ENCODE data around the gene XIRP1.
A peak's percentile ranks its signal among the peaks of the same experiment; 100 is the strongest.

XIRP1 gene

DNA sequence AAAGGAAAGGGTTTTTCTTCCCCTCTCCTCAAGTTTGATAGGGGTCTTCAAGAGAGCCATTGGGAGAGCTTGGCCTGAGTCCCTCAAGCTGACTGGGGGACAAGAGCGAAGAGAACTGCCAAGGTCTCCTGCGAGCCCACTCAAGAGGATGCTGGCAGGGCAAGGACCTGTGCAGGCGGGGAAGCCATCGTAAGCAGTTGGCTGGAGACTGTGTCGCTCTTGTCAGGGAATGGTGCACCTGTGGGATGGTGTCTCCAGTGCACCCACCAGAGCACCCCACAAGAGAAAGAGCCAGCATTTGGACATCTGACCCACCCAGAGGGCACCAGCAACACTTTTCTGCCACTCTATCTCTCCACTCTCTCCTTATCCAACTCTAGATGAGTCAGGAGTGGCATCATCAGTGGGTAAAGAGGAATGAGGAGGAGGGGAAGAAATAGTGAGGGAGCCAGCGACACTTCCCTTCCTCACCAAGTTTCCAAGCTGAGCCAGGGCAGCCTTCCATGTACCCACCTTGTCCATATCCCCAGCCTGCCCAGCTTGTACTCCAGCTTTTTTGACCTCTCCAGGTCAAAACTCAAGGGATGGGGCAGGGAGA lies 13.6 kb upstream of the XIRP1 start:
- Histone ChIP-seq H3K4me3 (no peak overlapping the region), H3K9me3 (replicated peaks in 1 of 11) (peaks cover 0 to 10% (median 0%) of the 10 kb centered on the region in 11 experiments; a peak in 6 of 22 replicates), H3K27ac (no peak overlapping the region), H3K27me3 (peaks cover 14 to 30% (median 24%) of the 10 kb centered on the region in 11 experiments), H3K9ac (no peak overlapping the region), H4K20me1 (no peaks in the 10 kb centered on the region), H3K4me1 (peaks cover 0 to 48% (median 16%) of the 10 kb centered on the region in 10 experiments; a peak in 14 of 20 replicates), H3K36me3 (no peaks in the 10 kb centered on the region), H3K4me2 (peak overlapping the region in 3 of 11 experiments; percentile 16 to 48 (median 21); a peak in 3 of 22 replicates)
- TF ChIP-seq Cebpa-rat (IDR thresholded peaks at IDR 0.05): no peak

DNA sequence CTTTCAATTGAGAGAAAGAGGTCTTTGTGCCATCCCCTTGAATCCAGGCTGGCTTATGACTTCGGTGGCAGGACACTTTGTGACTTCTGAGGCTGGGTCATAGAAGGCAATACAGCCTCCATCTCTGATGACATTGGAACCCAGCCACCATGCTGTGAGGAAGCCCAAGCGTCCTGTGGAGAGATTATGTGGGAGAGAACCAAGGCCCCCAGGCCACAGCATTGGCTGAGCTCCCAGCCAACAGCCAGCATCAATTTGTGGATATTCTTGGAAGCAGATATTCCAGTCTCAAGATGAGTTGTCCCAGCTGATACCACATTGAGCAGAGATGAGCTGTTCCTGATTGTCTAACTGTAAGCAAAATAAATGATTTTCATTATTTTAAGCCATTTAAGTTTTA lies 12.7 kb upstream of the XIRP1 start:
- Histone ChIP-seq H3K4me2 (no peak overlapping the region), H3K9me3 (replicated peaks in 1 of 11) (peaks cover 0 to 12% (median 0%) of the 10 kb centered on the region in 11 experiments; a peak in 6 of 22 replicates)

DNA sequence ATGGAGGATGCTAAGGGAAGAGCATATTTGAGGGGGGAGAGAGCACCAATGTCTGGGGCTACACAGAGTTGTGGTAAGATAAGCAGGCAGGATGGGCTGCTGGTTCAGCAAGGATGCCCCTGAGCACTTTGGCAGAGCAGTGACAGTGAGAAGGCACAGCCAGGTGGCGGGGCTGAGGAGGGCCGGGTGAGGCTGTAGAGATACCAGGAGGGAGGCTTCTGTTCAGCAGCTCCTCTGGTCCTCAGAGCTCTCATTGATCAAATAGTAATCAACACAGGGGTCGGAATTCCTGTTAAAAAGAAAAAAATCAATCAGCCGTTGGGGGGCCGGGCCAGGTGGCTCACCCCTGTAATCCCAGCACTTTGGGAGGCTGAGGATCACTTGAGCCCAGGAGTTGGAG lies 11.5 kb upstream of the XIRP1 start:
- Histone ChIP-seq H3K36me3 (no peaks in the 10 kb centered on the region), H4K20me1 (no peaks in the 10 kb centered on the region), H3K9ac (no peak overlapping the region), H3K9me3 (replicated peaks in 1 of 11) (peaks cover 0 to 12% (median 0%) of the 10 kb centered on the region in 11 experiments; a peak in 5 of 22 replicates), H3K27me3 (peaks cover 14 to 30% (median 24%) of the 10 kb centered on the region in 11 experiments), H3K4me2 (no peak overlapping the region), H3K4me1 (peaks cover 0 to 26% (median 12%) of the 10 kb centered on the region in 10 experiments; a peak in 14 of 20 replicates), H3K27ac (no peak overlapping the region), H3K4me3 (no peak overlapping the region)
- TF ChIP-seq Cebpa-rat (IDR thresholded peaks at IDR 0.05): no peak

More for the DNA sequence above, 12.7 kb upstream of the XIRP1 start:
- Histone ChIP-seq H3K4me3 (no peak overlapping the region), H3K36me3 (no peaks in the 10 kb centered on the region), H3K27ac (no peak overlapping the region), H3K4me1 (peaks cover 0 to 39% (median 16%) of the 10 kb centered on the region in 10 experiments; a peak in 14 of 20 replicates), H3K27me3 (peaks cover 14 to 30% (median 24%) of the 10 kb centered on the region in 11 experiments), H4K20me1 (no peaks in the 10 kb centered on the region), H3K9ac (no peak overlapping the region)
- no peak for TF ChIP-seq Cebpa-rat (IDR thresholded peaks at IDR 0.05)

DNA sequence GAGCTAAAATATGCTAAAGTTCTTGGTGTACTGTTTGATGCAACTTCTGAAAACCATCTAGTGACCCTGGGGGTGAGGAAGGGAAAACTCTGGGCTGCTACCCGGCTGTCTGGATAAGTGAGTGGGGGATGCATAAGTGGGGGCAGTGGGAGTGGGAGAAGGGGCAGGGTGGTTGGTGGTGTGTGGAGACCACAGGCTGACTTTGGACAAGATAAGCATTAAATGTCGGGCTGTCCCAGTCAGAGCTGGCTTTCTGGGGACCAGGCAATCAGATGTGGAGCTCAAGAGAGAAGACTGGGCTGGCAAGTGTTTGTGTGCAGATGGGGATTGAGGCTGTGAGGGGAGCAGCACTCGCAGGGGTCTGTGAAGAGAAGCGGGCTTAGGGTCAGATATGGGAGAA lies 11.0 kb upstream of the XIRP1 start:
- TF ChIP-seq Cebpa-rat (IDR thresholded peaks at IDR 0.05): no peak
- Histone ChIP-seq H3K36me3 (no peaks in the 10 kb centered on the region), H3K4me1 (peaks cover 0 to 21% (median 11%) of the 10 kb centered on the region in 10 experiments; a peak in 14 of 20 replicates), H3K4me3 (no peak overlapping the region), H3K27ac (no peak overlapping the region), H3K9ac (no peak overlapping the region), H3K9me3 (replicated peaks in 1 of 11) (peaks cover 0 to 12% (median 0%) of the 10 kb centered on the region in 11 experiments; a peak in 5 of 22 replicates), H3K4me2 (no peak overlapping the region), H4K20me1 (no peaks in the 10 kb centered on the region), H3K27me3 (peaks cover 14 to 30% (median 24%) of the 10 kb centered on the region in 11 experiments)

DNA sequence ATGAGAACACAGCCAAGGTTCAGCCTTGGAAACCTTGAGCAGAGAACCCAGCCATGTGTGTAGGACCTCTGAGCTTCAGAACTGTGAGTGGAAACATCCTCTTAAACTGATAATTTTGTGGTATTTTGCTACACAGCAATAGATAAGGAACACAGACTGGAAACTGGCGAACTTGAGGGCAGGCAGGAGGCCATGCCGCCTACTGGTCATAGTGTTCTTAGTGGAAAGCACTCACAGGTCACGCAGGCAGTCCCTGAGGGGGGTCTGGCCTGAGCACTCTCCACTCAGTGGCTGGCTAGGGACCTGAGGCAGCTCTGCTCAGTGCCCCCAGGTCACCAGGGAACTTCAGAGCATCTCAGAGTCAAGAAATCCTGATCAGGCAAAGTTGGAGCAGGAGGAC lies 9.7 kb upstream of the XIRP1 start:
- H3K9me3 ChIP-seq (replicated peaks in 1 of 11): peaks cover 0 to 12% (median 0%) of the 10 kb centered on the region in 11 experiments; a peak in 5 of 22 replicates
- peak overlapping the region in 1 of 11 experiments; percentile 5; a peak in 1 of 22 replicates for H3K4me2 ChIP-seq
- peaks cover 14 to 30% (median 24%) of the 10 kb centered on the region in 11 experiments for H3K27me3 ChIP-seq
- H3K27ac ChIP-seq: no peak overlapping the region
- peaks cover 0 to 9% (median 0%) of the 10 kb centered on the region in 10 experiments; a peak in 5 of 20 replicates for H3K4me1 ChIP-seq
- H3K9ac ChIP-seq: no peak overlapping the region
- H3K4me3 ChIP-seq: no peak overlapping the region
- no peak for TF ChIP-seq Cebpa-rat (IDR thresholded peaks at IDR 0.05)
- H3K36me3 ChIP-seq: no peaks in the 10 kb centered on the region
- no peaks in the 10 kb centered on the region for H4K20me1 ChIP-seq

DNA sequence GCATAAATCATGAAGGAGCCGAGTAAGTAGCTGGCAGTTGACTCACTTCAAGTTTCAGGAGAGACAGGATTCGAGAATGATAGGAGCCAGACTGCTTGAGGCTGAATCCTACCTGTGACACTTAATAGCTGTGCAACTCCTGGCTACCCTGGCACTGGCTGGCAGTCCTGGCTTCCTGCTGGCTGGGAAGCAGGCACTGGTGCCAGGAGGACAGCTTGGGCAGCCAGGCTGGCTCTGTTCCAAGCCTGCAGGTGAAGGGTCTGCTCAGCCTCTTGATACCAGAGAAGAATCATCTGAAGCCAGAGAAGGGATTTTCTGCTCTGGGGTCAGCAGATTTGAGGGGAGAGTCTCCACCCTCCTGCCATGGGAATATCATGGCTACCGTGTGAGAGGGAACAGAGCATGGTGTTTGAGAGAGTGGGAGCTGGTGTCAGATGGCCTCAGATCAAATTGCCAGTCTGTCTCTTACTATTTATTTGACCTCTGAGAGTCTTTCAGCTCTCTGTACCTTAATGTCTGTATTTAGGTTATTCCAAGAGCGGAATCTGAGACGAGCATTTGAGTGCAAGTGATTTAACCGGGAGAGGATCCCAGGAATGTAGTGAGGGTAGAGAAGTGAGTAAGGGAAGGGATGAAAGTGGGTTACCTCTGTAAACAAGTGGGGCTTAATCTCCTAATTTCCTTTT lies 4.4 kb upstream of the XIRP1 start:
- no peak overlapping the region for H3K4me2 ChIP-seq
- H3K4me1 ChIP-seq: peaks cover 11 to 20% (median 15%) of the 10 kb centered on the region in 10 experiments
- no peak overlapping the region for H3K9ac ChIP-seq
- no peak overlapping the region for H3K27ac ChIP-seq
- peaks cover 0 to 7% (median 0%) of the 10 kb centered on the region in 11 experiments; a peak in 3 of 22 replicates for H3K9me3 ChIP-seq (replicated peaks in 1 of 11)
- TF ChIP-seq Cebpa-rat (IDR thresholded peaks at IDR 0.05): no peak
- H4K20me1 ChIP-seq: no peaks in the 10 kb centered on the region
- peaks cover 0 to 4% (median 0%) of the 10 kb centered on the region in 11 experiments; a peak in 4 of 22 replicates for H3K27me3 ChIP-seq
- H3K4me3 ChIP-seq: no peak overlapping the region
- no peaks in the 10 kb centered on the region for H3K36me3 ChIP-seq

DNA sequence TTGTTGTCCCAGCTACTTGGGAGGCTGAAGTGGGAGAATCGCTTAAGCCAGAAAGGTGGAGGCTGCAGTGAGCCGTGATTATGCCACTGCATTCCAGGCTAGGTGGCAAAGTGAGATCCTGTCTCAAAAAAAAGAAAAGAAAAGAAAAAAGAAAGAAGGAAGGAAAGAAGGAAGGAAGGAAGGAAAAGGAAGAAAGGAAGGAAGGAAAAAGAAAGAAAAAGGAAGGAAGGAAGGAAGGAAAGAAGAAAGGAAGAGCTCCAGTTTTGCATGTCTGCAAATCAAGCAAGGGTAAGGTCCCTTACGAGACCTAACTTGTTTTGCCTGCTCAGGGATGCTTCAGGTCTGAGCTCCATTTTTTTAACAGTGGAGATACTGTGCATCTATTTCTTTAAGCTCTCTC lies 3.6 kb upstream of the XIRP1 start:
- TF ChIP-seq Cebpa-rat (IDR thresholded peaks at IDR 0.05): no peak
- no peak overlapping the region for H3K9ac ChIP-seq
- no peaks in the 10 kb centered on the region for H4K20me1 ChIP-seq
- H3K9me3 ChIP-seq (replicated peaks in 1 of 11): peaks cover 0 to 3% (median 0%) of the 10 kb centered on the region in 11 experiments; a peak in 1 of 22 replicates
- peaks cover 18 to 28% (median 22%) of the 10 kb centered on the region in 10 experiments for H3K4me1 ChIP-seq
- peak overlapping the region in 5 of 11 experiments; percentile 7 to 18 (median 11); a peak in 2 of 22 replicates for H3K4me2 ChIP-seq
- no peaks in the 10 kb centered on the region for H3K27me3 ChIP-seq
- H3K4me3 ChIP-seq: no peak overlapping the region
- H3K36me3 ChIP-seq: no peaks in the 10 kb centered on the region
- no peak overlapping the region for H3K27ac ChIP-seq

DNA sequence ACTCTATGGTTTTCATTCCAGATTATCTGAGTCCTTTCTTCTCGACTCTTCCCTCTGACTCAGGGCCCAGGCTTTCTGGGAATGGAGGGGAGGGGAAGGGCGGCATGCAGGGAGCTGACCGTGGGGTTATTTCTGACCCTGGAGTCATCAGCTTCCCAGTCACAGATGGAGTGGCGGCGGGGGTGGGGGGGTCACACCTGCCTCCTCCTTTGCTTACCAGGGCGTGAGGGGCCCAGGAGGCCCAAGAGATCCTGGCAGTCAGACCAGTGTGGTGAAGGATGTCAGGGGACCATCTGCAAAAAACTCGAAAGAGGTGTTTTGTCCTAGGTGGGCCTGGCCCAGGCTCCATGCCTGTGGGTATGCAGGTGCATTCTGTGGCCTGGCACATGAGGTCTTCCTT lies 996 bp upstream of the XIRP1 start:
- no peak for TF ChIP-seq Cebpa-rat (IDR thresholded peaks at IDR 0.05)
- Histone ChIP-seq H3K27ac (no peak overlapping the region), H3K36me3 (no peaks in the 10 kb centered on the region), H3K4me3 (no peak overlapping the region), H3K9ac (no peak overlapping the region), H3K4me1 (peaks cover 31 to 44% (median 38%) of the 10 kb centered on the region in 10 experiments), H3K4me2 (peak overlapping the region in 2 of 11 experiments; percentile 1 to 5; a peak in 1 of 22 replicates), H3K27me3 (no peaks in the 10 kb centered on the region), H4K20me1 (no peaks in the 10 kb centered on the region), H3K9me3 (replicated peaks in 1 of 11) (no peaks in the 10 kb centered on the region)

DNA sequence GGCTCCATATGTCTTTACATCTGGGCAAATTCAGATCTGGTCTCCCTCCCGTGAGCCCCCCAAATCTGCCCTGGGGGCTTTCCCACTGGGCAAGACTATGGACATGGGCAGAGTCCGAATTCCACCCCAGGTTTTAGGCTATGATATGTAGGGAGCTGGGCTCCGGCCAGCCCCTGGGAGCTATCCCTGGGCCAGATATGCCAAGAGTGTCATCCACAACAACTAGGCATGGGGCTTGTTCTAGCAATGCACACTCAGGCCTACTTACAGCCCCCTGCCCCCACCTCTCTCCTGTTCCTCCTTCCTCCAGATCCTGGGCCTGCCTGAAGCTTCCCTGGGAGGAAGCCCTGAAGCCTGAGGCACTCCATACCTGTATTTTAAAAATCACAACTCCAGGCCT lies 622 bp downstream of the XIRP1 start:
- Histone ChIP-seq H3K27me3 (no peaks in the 10 kb centered on the region), H3K4me1 (peaks cover 35 to 52% (median 45%) of the 10 kb centered on the region in 10 experiments), H3K9me3 (replicated peaks in 1 of 11) (no peaks in the 10 kb centered on the region), H3K27ac (peak overlapping the region in 9 of 11 experiments; percentile 8 to 61 (median 49); a peak in 16 of 22 replicates), H3K9ac (peak overlapping the region in 9 of 11 experiments; percentile 1 to 53 (median 25); a peak in 11 of 22 replicates), H3K4me3 (peak overlapping the region in 1 of 10 experiments; percentile 24; a peak in 4 of 20 replicates), H3K4me2 (peak overlapping the region; percentile 54 to 82 (median 74)), H3K36me3 (no peaks in the 10 kb centered on the region), H4K20me1 (no peaks in the 10 kb centered on the region)
- no peak for TF ChIP-seq Cebpa-rat (IDR thresholded peaks at IDR 0.05)

Data from BLaER1 treated with 17β-estradiol and CSF1 and Interleukin-3, amounts not matched to agents 10 nM and 100 nM (cell line).